IMR-90 (cell line): Measurements from ENCODE around the gene RPRM.

Experiments
- BHLHE40 ChIP-seq: fragments of 150-350 bp; IDR thresholded peaks from 2 replicates; pipeline ENCODE4 v1.6.1; 2016; ENCODE audit warnings: mild to moderate bottlenecking, low read depth, low read length
- CEBPB ChIP-seq: IDR thresholded peaks from 2 replicates; pipeline ENCODE4 v1.6.1; 2012; ENCODE audit warnings: low read depth, low read length, improper control_type of control experiment
- CHD1 ChIP-seq: IDR thresholded peaks from 2 replicates; pipeline ENCODE4 v1.6.1; 2012; ENCODE audit warnings: low read depth, low read length, improper control_type of control experiment
- CTCF ChIP-seq: conservative IDR thresholded peaks from 2 replicates; pipeline ENCODE4 v1.5.1; 2012; ENCODE audit warnings: mild to moderate bottlenecking, low read depth, low read length, improper control_type of control experiment
- FOS ChIP-seq: fragments of 150-350 bp; IDR thresholded peaks from 2 replicates; pipeline ENCODE4 v1.6.1; 2016; ENCODE audit warnings: low read depth, low read length
- MAFK ChIP-seq: IDR thresholded peaks from 2 replicates; pipeline ENCODE4 v1.6.1; 2012; ENCODE audit warnings: low read depth, low read length, improper control_type of control experiment
- MAZ ChIP-seq: IDR thresholded peaks from 2 replicates; pipeline ENCODE4 v1.6.1; 2012; ENCODE audit warnings: low read depth, mild to moderate bottlenecking, low read length, improper control_type of control experiment, moderate library complexity, borderline replicate concordance
- MXI1 ChIP-seq: IDR thresholded peaks from 2 replicates; pipeline ENCODE4 v1.6.1; 2012; ENCODE audit warnings: low read depth, mild to moderate bottlenecking, low read length, moderate library complexity, borderline replicate concordance
- POLR2A ChIP-seq: IDR thresholded peaks from 2 replicates; pipeline ENCODE4 v1.6.1; 2012; ENCODE audit warnings: mild to moderate bottlenecking, low read depth, low read length
- RAD21 ChIP-seq: IDR thresholded peaks from 2 replicates; pipeline ENCODE4 v1.6.1; 2012; ENCODE audit warnings: low read length, improper control_type of control experiment
- RCOR1 ChIP-seq: IDR thresholded peaks from 2 replicates; pipeline ENCODE4 v1.6.1; 2012; ENCODE audit warnings: mild to moderate bottlenecking, low read length, improper control_type of control experiment; ENCODE audit not compliant: insufficient replicate concordance
- RFX5 ChIP-seq: IDR thresholded peaks from 2 replicates; pipeline ENCODE4 v1.8.0; 2012; ENCODE audit warnings: low read depth, mild to moderate bottlenecking, low read length, moderate library complexity
- SMC3 ChIP-seq: fragments of 150-350 bp; IDR thresholded peaks from 2 replicates; pipeline ENCODE4 v1.6.1; 2016; ENCODE audit warnings: low read depth, mild to moderate bottlenecking, antibody characterized with exemption, low read length, moderate library complexity
- USF2 ChIP-seq: fragments of 150-350 bp; IDR thresholded peaks from 2 replicates; pipeline ENCODE4 v1.6.1; 2017; ENCODE audit warnings: mild to moderate bottlenecking, antibody characterized with exemption, low read length, low read depth

- TF ChIP-seq CTCF: no peak
- no peak for TF ChIP-seq BHLHE40
- no peak for TF ChIP-seq POLR2A
- TF ChIP-seq CEBPB: no peak
- no peak for TF ChIP-seq RFX5
- no peak for TF ChIP-seq SMC3
- TF ChIP-seq RAD21: no peak
- TF ChIP-seq CHD1: no peak
- TF ChIP-seq USF2: no peak
- no peak for TF ChIP-seq MXI1
- no peak for TF ChIP-seq MAZ
- TF ChIP-seq RCOR1: no peak
- TF ChIP-seq FOS: no peak
- TF ChIP-seq MAFK: no peak
Observed at GRCh38 chr2:153479573-153479972, 1.0 kb upstream of the RPRM start.
